Suprapubic skin (tissue), 4 donors: ENCODE data around the gene CTSD.

Source experiments
- POLR2A ChIP-seq, 2 donors: fragments of 450-650 bp; IDR thresholded peaks; one replicate each; pipeline ENCODE4 v1.6.1; 2017; ENCODE audit warnings: antibody characterized with exemption in 2 of 2, mild to moderate bottlenecking in 2 of 2, moderate library complexity in 2 of 2
- POLR2AphosphoS5 ChIP-seq, 3 donors: sonication (generic); formaldehyde crosslinking; IDR thresholded peaks; one replicate each; pipeline ENCODE4 v1.6.1; 2017; ENCODE audit warnings: antibody characterized with exemption in 3 of 3
- TF ChIP-seq, protein P1 (sequence below), 2 donors: fragments of 200-600 bp in 1 of 2; fragments of 450-650 bp in 1 of 2; sonication (generic) in 1 of 2; IDR thresholded peaks; one replicate each; pipeline ENCODE4 v1.5.1; 2016 to 2019; ENCODE audit warnings: antibody characterized with exemption in 2 of 2, mild to moderate bottlenecking in 1 of 2, moderate library complexity in 1 of 2

DNA sequence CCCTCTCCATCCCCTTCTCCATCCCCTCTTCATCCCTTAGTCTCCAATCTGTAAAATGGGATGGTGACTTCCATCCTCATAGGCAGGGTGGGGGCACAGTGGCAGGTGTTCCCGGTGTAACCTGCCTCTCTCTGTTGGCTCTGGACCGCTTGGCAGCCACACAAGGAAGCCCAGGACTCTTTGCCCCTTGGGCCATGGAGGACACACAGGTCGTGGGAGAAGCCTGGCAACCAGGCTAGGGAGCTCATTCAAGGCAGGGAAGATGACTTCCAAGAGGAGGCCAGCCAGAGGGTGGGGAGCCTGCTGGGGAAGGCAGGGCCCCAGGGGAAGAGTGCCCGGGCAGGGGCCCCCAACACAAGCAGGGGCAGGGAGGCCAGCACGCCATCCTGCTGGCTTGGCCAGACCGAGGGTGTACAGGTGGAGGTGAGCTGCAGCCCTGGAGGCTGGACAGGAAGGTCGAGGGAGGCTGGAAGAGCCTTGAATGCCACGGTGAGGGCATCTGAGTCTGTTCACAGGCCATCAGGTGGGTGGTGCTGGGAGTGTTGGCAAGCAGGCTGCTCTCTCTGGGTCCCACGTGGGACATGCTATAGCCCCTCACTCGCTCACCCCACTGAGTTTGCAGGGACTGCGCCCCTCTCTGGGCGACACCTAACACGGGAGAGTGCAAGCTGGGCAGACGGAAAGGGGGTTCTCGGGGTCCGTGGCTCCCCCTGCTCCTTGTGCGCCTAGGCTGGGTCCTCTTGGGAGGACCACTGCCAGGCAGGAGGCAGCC, 15.5 kb upstream of the CTSD start:
- TF ChIP-seq, protein P1, sequence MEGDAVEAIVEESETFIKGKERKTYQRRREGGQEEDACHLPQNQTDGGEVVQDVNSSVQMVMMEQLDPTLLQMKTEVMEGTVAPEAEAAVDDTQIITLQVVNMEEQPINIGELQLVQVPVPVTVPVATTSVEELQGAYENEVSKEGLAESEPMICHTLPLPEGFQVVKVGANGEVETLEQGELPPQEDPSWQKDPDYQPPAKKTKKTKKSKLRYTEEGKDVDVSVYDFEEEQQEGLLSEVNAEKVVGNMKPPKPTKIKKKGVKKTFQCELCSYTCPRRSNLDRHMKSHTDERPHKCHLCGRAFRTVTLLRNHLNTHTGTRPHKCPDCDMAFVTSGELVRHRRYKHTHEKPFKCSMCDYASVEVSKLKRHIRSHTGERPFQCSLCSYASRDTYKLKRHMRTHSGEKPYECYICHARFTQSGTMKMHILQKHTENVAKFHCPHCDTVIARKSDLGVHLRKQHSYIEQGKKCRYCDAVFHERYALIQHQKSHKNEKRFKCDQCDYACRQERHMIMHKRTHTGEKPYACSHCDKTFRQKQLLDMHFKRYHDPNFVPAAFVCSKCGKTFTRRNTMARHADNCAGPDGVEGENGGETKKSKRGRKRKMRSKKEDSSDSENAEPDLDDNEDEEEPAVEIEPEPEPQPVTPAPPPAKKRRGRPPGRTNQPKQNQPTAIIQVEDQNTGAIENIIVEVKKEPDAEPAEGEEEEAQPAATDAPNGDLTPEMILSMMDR (IDR thresholded peaks at IDR 0.05) = no peak
- TF ChIP-seq POLR2A (IDR thresholded peaks at IDR 0.05) (no peak), POLR2AphosphoS5 (IDR thresholded peaks at IDR 0.05) (no peak)
